Endothelial cell (in vitro differentiated cells): ENCODE data around the gene GTSF1L. TPM values are rescaled to one million over a fixed set of nuclear protein-coding genes. Genes with fewer than 3 reads are reported as not detected.
A peak's percentile ranks its signal among the peaks of the same experiment; 100 is the strongest.

Source experiments
- DNase-seq: peaks from one replicate; pipeline ENCODE4 v3.0.0; 2021; ENCODE audit warnings: low spot score
- H3K27ac Mint-ChIP-seq: one replicate; pipeline ENCODE4 v1.8.0; 2021; ENCODE audit warnings: mixed read lengths, inconsistent platforms; ENCODE audit not compliant: unreplicated experiment
- H3K27me3 Mint-ChIP-seq: one replicate; pipeline ENCODE4 v1.8.0; 2021; ENCODE audit warnings: mild to moderate bottlenecking, moderate library complexity, mixed read lengths, inconsistent platforms; ENCODE audit not compliant: unreplicated experiment
- H3K36me3 Mint-ChIP-seq: one replicate; pipeline ENCODE4 v1.8.0; 2021; ENCODE audit warnings: mild to moderate bottlenecking, low read depth, mixed read lengths, inconsistent platforms; ENCODE audit not compliant: unreplicated experiment
- H3K4me1 Mint-ChIP-seq: one replicate; pipeline ENCODE4 v1.8.0; 2021; ENCODE audit warnings: mild to moderate bottlenecking, mixed read lengths, inconsistent platforms; ENCODE audit not compliant: unreplicated experiment
- H3K4me3 Mint-ChIP-seq: one replicate; pipeline ENCODE4 v1.8.0; 2021; ENCODE audit warnings: mild to moderate bottlenecking, mixed read lengths, inconsistent platforms; ENCODE audit not compliant: unreplicated experiment
- H3K9me3 Mint-ChIP-seq: one replicate; pipeline ENCODE4 v1.8.0; 2021; ENCODE audit warnings: mixed read lengths, inconsistent platforms; ENCODE audit not compliant: unreplicated experiment
- total RNA-seq: library from RNA; stranded (reverse); fragmentation: NEBNext Ultra II Directional; extraction: Animal tissue kit (Norgen Biotek cat#: 25700); gene quantifications from one replicate; pipeline ENCODE4 v1.2.1, GENCODE V29; 2021; ENCODE audit not compliant: unreplicated experiment
- TF ChIP-seq, protein P1 (sequence below): fragments of 200-600 bp; sonication (generic); IDR thresholded peaks from one replicate; pipeline ENCODE4 v1.5.0; 2021; ENCODE audit warnings: antibody characterized with exemption; ENCODE audit not compliant: unreplicated experiment

The GTSF1L gene
- total RNA-seq, 1 donor from 2014 or later: not detected

DNA sequence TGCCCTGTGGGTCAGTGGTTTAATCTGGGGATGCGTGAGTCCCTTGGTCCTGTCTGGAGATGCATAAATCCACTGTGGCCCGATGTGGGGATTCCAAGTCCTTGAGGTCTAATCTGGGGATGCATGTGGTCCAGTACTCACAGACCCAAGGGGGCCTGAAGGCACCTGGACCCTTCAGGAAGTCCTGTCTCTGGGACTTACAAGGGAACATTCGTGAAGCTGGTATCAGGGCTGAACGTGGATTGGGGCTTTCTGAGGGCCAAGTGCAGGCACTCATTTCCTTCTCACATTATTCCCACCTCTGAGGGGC is 25.2 kb upstream of the GTSF1L start:
- H3K4me3 Mint-ChIP-seq: no peak overlapping the region
- TF ChIP-seq, protein P1, sequence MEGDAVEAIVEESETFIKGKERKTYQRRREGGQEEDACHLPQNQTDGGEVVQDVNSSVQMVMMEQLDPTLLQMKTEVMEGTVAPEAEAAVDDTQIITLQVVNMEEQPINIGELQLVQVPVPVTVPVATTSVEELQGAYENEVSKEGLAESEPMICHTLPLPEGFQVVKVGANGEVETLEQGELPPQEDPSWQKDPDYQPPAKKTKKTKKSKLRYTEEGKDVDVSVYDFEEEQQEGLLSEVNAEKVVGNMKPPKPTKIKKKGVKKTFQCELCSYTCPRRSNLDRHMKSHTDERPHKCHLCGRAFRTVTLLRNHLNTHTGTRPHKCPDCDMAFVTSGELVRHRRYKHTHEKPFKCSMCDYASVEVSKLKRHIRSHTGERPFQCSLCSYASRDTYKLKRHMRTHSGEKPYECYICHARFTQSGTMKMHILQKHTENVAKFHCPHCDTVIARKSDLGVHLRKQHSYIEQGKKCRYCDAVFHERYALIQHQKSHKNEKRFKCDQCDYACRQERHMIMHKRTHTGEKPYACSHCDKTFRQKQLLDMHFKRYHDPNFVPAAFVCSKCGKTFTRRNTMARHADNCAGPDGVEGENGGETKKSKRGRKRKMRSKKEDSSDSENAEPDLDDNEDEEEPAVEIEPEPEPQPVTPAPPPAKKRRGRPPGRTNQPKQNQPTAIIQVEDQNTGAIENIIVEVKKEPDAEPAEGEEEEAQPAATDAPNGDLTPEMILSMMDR: no peak
- no peak overlapping the region for H3K27ac Mint-ChIP-seq
- peaks cover 6% of the 10 kb centered on the region for H3K4me1 Mint-ChIP-seq
- H3K36me3 Mint-ChIP-seq: no peaks in the 10 kb centered on the region
- no peaks in the 10 kb centered on the region for H3K9me3 Mint-ChIP-seq
- no peak for DNase-seq
- H3K27me3 Mint-ChIP-seq: peaks cover 5% of the 10 kb centered on the region

DNA sequence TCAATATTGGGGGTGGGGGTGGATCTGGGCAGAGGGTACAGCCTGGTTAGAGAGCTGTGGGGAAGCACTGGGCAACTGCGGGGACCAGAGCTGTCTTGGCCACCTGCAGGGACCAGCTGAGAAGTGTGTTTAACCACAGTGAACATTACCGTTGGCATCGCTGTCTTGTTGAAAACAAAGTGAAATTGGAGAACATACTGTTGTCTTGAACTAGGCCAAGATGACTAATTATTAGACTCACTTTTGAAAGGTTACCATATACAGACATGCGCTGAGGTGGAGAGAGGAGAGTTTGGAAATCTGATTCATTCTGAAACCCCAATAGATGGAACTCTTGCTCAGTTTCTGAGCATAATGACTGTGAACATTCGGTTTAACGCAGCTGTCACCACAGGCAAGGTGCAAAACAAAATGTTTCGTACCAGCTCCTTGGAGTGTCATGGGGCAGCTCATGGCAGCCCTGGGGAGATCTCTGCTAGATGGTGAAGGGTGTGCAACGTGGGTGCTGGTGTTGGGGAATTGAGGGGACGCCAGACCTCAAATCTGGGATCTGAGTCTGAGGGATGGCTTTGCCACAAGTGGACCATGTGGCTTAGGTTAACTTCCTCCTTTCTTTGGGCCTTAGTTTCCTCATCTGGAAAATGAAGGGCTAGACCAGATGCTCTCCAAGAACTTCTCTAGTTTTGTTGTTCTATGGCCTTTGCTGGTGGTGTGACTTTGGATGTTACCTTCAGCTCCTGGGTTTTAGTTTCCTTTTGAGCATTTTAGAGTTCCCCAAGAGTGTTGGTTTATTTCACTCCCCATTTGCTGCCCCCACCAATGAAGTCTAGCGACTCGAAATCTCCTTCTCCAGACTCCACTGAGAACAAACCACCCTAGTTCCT is 24.6 kb upstream of the GTSF1L start:
- H3K4me3 Mint-ChIP-seq: no peak overlapping the region
- no peak for DNase-seq
- no peaks in the 10 kb centered on the region for H3K9me3 Mint-ChIP-seq
- H3K27me3 Mint-ChIP-seq: peaks cover 5% of the 10 kb centered on the region
- H3K36me3 Mint-ChIP-seq: no peaks in the 10 kb centered on the region
- TF ChIP-seq, protein P1: no peak
- no peak overlapping the region for H3K27ac Mint-ChIP-seq
- H3K4me1 Mint-ChIP-seq: peaks cover 6% of the 10 kb centered on the region

DNA sequence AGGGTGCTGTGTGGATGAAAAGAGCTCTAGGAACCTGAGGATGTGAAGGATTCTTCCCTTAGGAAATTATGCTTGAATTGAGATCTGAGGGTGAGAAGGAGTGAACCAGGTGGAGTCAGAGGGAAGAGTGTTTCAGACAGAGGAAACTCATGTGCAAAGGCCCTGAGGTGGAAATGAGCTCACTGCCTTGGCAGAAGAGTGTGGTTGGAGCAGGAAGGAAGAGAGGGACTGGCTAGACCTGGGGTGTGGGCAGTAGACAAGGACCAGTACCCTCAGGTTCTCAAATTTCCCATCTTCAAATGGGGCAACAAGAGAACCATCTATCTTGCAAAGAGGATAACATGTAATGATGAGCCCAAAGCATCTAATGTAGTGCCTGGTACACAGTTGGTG is 24.0 kb upstream of the GTSF1L start:
- TF ChIP-seq, protein P1: no peak
- Mint-ChIP-seq H3K4me3 (no peak overlapping the region), H3K27ac (no peak overlapping the region), H3K27me3 (peaks cover 5% of the 10 kb centered on the region), H3K9me3 (no peaks in the 10 kb centered on the region), H3K4me1 (peaks cover 6% of the 10 kb centered on the region), H3K36me3 (no peaks in the 10 kb centered on the region)
- no peak for DNase-seq

DNA sequence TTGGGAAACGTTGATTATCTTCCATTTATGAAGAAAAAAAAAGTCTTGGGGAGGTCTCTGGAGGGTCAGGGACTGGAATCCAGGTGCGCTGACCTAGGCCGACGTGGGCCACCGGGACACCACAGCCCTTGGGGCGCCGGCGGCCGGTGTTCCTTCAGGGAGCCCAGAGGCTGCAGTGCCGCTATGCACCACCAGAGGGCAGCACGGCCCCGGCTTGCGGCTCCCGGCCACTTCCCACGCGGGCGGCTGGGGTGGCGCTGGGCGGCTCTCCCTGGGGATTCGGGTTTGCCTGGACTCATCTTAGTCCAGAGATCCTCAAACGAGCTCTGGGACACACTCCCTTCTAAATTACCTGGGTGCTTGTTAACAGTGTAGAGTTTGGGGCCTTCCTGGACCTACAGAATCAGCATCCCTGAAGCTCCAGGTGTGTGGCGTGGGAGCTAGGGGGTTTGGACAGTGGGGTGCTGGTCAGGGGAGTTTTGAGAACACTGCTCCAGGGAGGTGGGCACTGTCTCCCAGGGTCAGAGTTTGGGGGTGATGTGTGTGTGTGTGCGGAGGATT is 23.0 kb upstream of the GTSF1L start:
- no peak overlapping the region for H3K4me3 Mint-ChIP-seq
- no peaks in the 10 kb centered on the region for H3K36me3 Mint-ChIP-seq
- peak; percentile 94 for DNase-seq
- TF ChIP-seq, protein P1: peak; percentile 99
- peaks cover 6% of the 10 kb centered on the region for H3K4me1 Mint-ChIP-seq
- H3K27me3 Mint-ChIP-seq: peaks cover 5% of the 10 kb centered on the region
- no peak overlapping the region for H3K27ac Mint-ChIP-seq
- H3K9me3 Mint-ChIP-seq: no peaks in the 10 kb centered on the region

DNA sequence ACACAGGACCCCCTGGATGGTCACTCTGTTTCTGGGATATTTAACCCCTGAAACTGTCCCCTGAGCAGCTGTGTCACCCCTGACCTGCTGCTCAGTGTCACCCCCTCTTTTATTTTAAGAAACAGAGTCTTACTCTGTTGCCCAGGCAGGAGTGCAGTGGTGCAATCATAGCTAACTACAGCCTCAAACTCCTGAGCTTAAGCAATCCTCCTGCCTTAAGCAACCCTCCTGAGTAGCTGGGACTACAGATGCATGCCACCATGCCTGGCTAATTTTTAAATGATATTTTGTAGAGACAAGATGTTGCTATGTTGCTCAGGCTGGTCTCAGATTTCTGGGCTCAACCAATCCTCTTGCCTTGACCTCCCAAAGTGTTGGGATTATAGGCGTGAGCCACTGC is 21.5 kb upstream of the GTSF1L start:
- no peak overlapping the region for H3K4me3 Mint-ChIP-seq
- peaks cover 1% of the 10 kb centered on the region for H3K27me3 Mint-ChIP-seq
- no peaks in the 10 kb centered on the region for H3K36me3 Mint-ChIP-seq
- no peaks in the 10 kb centered on the region for H3K9me3 Mint-ChIP-seq
- H3K27ac Mint-ChIP-seq: no peak overlapping the region
- TF ChIP-seq, protein P1: no peak
- peaks cover 6% of the 10 kb centered on the region for H3K4me1 Mint-ChIP-seq
- no peak for DNase-seq
